Activated CD8-positive, alpha-beta memory T cell treated with anti-CD3 and anti-CD28 coated beads, Interleukin-2, amount 10 ng/mL, durations not matched to agents 7 days and 5 days (primary cell): ENCODE data around the gene IRF8. TPM values are rescaled to one million over a fixed set of nuclear protein-coding genes. Genes with fewer than 3 reads are reported as not detected.
"Not testable (repeated sequence)": the region's sequence is repeated elsewhere in the genome, so short reads cannot be mapped to it uniquely, and the experiment has no call there.

Source experiments
- ATAC-seq: fragments of 150-1000 bp; cut with Tn5 transposase; one replicate; pipeline ENCODE4 v1.10.0; 2021; ENCODE audit warnings: moderate library complexity
- CTCF ChIA-PET: fragments of 350-600 bp; sonication (Branson Sonifier 250); formaldehyde crosslinking; loops from one replicate; lab custom pipeline; 2021; ENCODE audit warnings: antibody characterized with exemption; lab: Charles Lee
- DNase-seq: peaks from one replicate; pipeline ENCODE4 v3.0.0-alpha.2; 2020
- H3K27ac Mint-ChIP-seq: one replicate; pipeline ENCODE4 v1.8.0; 2021; ENCODE audit warnings: mild to moderate bottlenecking, mixed read lengths
- H3K27me3 Mint-ChIP-seq: one replicate; pipeline ENCODE4 v1.8.0; 2021; ENCODE audit warnings: mixed read lengths
- H3K36me3 Mint-ChIP-seq: one replicate; pipeline ENCODE4 v1.8.0; 2021; ENCODE audit warnings: mild to moderate bottlenecking, mixed read lengths
- H3K4me1 Mint-ChIP-seq: one replicate; pipeline ENCODE4 v1.8.0; 2021; ENCODE audit warnings: mixed read lengths
- H3K4me3 Mint-ChIP-seq: one replicate; pipeline ENCODE4 v1.8.0; 2021; ENCODE audit warnings: mild to moderate bottlenecking, moderate library complexity, mixed read lengths
- H3K9me3 Mint-ChIP-seq: one replicate; pipeline ENCODE4 v1.8.0; 2022; ENCODE audit warnings: low read depth, mixed read lengths
- total RNA-seq, 2 experiments: library from RNA; stranded (reverse); gene quantifications; one replicate each; pipeline ENCODE4 v1.2.3, GENCODE V29; 2021

The IRF8 gene
- total RNA-seq, 2 experiments from 2014 or later: 8.4 to 11.1 TPM

DNA sequence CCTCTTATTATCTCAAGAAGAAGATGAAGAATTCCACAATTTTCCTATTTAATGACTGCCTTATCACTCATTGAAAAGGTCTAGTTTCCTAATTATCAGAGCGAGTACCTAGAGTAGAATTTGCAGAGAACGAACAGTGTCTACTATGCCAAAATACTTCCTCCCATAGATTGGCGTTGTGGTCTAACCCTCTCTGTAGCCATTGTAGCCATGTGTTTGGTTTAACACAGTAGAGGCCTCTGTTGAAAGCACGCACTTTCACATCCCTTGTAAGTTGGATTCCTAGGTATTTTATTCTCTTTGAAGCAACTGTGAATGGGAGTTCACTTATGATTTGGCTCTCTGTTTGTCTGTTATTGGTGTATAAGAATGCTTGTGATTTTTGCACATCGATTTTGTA lies 24.9 kb upstream of the IRF8 start:
- ATAC-seq, CTCF ChIA-PET, H3K9me3 Mint-ChIP-seq, DNase-seq, H3K36me3 Mint-ChIP-seq, H3K4me1 Mint-ChIP-seq, H3K27ac Mint-ChIP-seq, H3K4me3 Mint-ChIP-seq: not testable (repeated sequence)
- H3K27me3 Mint-ChIP-seq: peaks cover 76% of the 10 kb centered on the region

DNA sequence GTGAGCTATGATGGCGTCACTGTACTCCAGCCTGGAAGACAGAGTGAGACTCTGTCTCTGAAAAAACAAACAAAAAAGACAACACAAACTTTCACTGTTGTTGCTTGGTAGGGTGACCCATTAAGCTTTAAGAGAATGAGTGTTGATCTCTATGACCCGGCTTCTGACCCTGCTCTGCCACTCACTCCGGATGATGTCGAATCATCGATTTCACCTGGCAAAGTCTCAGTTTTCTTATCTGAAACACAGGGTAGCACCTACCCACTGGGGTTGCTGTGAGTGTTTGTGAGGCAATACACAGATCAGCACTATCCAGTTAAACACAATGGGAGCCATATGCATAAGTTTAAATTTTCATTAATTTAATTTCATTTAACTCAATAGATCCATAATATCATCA lies 20.6 kb upstream of the IRF8 start:
- H3K4me1 Mint-ChIP-seq: peaks cover 5% of the 10 kb centered on the region
- H3K4me3 Mint-ChIP-seq: no peak overlapping the region
- CTCF ChIA-PET: no interaction called here

DNA sequence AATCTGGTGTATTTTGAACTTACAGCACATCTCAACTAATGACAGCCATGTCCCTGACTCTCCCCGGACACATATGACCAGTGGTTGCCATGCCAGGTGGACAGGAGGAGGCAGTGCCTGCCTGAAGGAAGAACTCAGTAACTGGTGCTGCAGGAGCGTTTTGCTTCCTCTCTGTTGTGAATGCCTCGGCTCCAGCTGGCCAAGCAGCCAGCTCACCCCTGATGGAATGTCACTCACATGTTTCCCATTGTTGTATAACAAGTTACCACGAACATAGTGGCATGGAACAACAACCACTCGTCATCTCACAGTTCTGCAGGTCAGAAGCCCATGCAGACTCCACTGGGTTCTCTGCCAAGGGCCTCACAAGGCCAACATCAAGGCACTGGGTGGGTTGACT lies 20.1 kb upstream of the IRF8 start:
- H3K36me3 Mint-ChIP-seq: no peaks in the 10 kb centered on the region
- H3K4me3 Mint-ChIP-seq: no peak overlapping the region
- ATAC-seq (no peak), DNase-seq (no peak)
- H3K9me3 Mint-ChIP-seq: no peaks in the 10 kb centered on the region
- CTCF ChIA-PET: no interaction called here
- peaks cover 80% of the 10 kb centered on the region for H3K27me3 Mint-ChIP-seq
- peaks cover 5% of the 10 kb centered on the region for H3K4me1 Mint-ChIP-seq
- H3K27ac Mint-ChIP-seq: no peak overlapping the region

More for the DNA sequence above, 20.6 kb upstream of the IRF8 start:
- no peak for DNase-seq
- Mint-ChIP-seq H3K27ac (no peak overlapping the region), H3K9me3 (no peaks in the 10 kb centered on the region), H3K36me3 (no peaks in the 10 kb centered on the region), H3K27me3 (peaks cover 80% of the 10 kb centered on the region)
- ATAC-seq: no peak

- Mint-ChIP-seq H3K27me3 (peaks cover 80% of the 10 kb centered on the region), H3K4me1 (peaks cover 5% of the 10 kb centered on the region), H3K36me3 (no peaks in the 10 kb centered on the region), H3K27ac (no peak overlapping the region), H3K9me3 (no peaks in the 10 kb centered on the region), H3K4me3 (no peak overlapping the region)
- ATAC-seq (no peak), DNase-seq (no peak)
- CTCF ChIA-PET: no interaction called here
Observed at GRCh38 chr16:85879549-85879948, 19.4 kb upstream of the IRF8 start.

- H3K27me3 Mint-ChIP-seq: peaks cover 82% of the 10 kb centered on the region
- no peak overlapping the region for H3K4me3 Mint-ChIP-seq
- no peak overlapping the region for H3K27ac Mint-ChIP-seq
- CTCF ChIA-PET: no interaction called here
- DNase-seq (no peak), ATAC-seq (peak; percentile 45)
- no peaks in the 10 kb centered on the region for H3K9me3 Mint-ChIP-seq
- H3K4me1 Mint-ChIP-seq: peaks cover 5% of the 10 kb centered on the region
- no peaks in the 10 kb centered on the region for H3K36me3 Mint-ChIP-seq
Observed at GRCh38 chr16:85879975-85880831, 18.8 kb upstream of the IRF8 start.

GRCh38 chr16:85880861-85881260 lies 18.1 kb upstream of the IRF8 start:
- Mint-ChIP-seq H3K9me3 (no peaks in the 10 kb centered on the region), H3K27me3 (peaks cover 81% of the 10 kb centered on the region), H3K36me3 (no peaks in the 10 kb centered on the region), H3K4me1 (peaks cover 5% of the 10 kb centered on the region), H3K27ac (no peak overlapping the region), H3K4me3 (no peak overlapping the region)
- no peak for DNase-seq
- CTCF ChIA-PET: no interaction called here
- no peak for ATAC-seq

DNA sequence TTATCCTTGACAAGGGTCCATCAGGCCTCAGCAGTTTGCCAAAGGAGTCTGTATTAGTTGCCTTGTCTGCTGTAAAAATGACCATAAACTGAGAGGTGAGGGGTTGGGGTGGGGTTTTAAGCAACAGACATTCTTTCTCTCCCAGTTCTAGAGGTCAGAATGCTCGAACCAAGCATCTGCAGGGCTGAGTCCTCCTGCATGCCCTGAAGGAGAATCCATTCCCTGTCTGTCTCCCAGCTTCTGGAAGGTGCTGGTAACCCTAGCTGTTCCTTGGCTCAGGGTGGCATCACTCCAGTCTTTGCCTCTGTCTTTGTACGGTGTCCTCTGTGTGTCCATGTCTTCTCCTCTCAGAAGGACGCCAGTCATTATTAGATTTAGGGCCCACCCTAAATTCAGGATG lies 17.5 kb upstream of the IRF8 start:
- Mint-ChIP-seq H3K27ac (no peak overlapping the region), H3K4me1 (peaks cover 5% of the 10 kb centered on the region), H3K27me3 (peaks cover 78% of the 10 kb centered on the region), H3K4me3 (no peak overlapping the region), H3K9me3 (no peaks in the 10 kb centered on the region), H3K36me3 (no peaks in the 10 kb centered on the region)
- CTCF ChIA-PET: no interaction called here
- DNase-seq: no peak
- no peak for ATAC-seq

DNA sequence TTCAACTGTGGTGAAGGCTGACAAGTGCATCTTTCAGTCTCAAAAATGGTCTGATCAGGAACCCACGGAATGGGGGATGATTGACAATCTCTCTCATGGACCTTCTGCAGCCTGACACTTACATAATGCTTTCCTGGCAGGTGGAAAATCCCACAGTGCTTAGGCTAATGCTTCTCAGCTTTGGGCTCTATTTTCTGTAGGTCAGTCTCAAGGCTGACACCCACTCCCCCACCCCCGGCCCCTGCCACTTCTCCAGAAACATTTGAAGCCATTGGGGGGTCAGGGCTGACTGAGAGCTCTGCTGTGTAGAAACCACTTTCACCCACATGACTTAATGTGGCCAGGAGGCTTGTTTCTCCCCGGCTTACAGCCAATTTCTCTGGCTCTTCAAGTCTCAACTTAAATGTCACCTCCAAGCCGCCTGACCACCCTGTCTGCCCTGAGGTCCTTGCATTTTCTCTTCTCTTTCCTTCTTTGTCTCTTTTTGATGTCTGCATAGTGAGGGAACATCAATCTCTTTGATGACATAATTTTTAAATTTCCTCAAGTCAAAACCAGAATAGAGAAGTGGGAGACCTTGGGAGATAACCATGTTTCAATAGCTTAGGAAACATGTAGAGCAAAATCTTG lies 16.7 kb upstream of the IRF8 start:
- ATAC-seq: no peak
- Mint-ChIP-seq H3K4me1 (peaks cover 5% of the 10 kb centered on the region), H3K27ac (no peak overlapping the region), H3K4me3 (no peak overlapping the region), H3K9me3 (no peaks in the 10 kb centered on the region), H3K27me3 (peaks cover 82% of the 10 kb centered on the region), H3K36me3 (no peaks in the 10 kb centered on the region)
- no peak for DNase-seq
- CTCF ChIA-PET: interaction anchor here (1.1 to 1.3 kb wide), 3 partner anchors 17 to 104 kb away, joined by 3 read pairs; partner anchors contain the start of gene IRF8

- peaks cover 82% of the 10 kb centered on the region for H3K27me3 Mint-ChIP-seq
- peaks cover 15% of the 10 kb centered on the region for H3K4me1 Mint-ChIP-seq
- H3K4me3 Mint-ChIP-seq: no peak overlapping the region
- H3K36me3 Mint-ChIP-seq: no peaks in the 10 kb centered on the region
- H3K27ac Mint-ChIP-seq: no peak overlapping the region
- no peak for DNase-seq
- CTCF ChIA-PET: no interaction called here
- no peaks in the 10 kb centered on the region for H3K9me3 Mint-ChIP-seq
- ATAC-seq: no peak
Observed at GRCh38 chr16:85883813-85884212, 15.1 kb upstream of the IRF8 start.

DNA sequence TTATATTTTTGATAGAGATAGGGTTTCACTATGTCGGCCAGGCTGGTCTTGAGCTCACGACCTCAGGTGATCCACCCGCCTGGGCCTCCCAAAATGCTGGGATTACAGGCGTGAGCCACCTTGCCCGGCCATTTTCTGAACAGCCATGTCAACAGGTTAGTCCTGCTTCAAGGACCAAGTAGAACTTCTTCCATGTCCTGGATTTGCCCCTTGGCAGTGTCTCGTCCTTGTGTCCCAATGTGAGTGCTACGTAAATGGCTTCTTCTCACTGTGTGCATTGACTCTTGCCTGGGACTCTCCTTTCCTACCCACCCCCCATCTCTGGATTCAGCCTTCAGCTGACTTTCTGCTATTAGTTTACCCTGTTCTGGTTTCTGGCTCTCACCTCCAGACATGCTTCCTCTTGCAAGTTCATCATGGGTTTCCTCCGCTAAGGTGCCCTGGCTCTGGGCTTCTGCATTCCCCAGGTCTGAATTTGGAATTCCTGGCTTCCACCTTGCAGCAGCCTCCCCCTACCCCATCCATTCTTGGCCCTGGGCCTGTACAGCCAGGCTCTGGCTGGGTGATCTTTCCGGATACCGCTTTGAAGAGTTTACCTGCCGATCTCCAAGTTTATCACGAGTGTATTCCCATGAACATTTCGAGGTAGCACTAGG lies 14.0 kb upstream of the IRF8 start:
- H3K4me1 Mint-ChIP-seq: peaks cover 26% of the 10 kb centered on the region
- CTCF ChIA-PET: no interaction called here

GRCh38 chr16:85885537-85885936 lies 13.4 kb upstream of the IRF8 start:
- H3K27me3 Mint-ChIP-seq: peaks cover 65% of the 10 kb centered on the region
- ATAC-seq: no peak

More for the DNA sequence above, 14.0 kb upstream of the IRF8 start:
- Mint-ChIP-seq H3K27ac (no peak overlapping the region), H3K36me3 (no peaks in the 10 kb centered on the region), H3K4me3 (no peak overlapping the region), H3K9me3 (no peaks in the 10 kb centered on the region), H3K27me3 (peaks cover 71% of the 10 kb centered on the region)
- no peak for DNase-seq
- no peak for ATAC-seq

DNA sequence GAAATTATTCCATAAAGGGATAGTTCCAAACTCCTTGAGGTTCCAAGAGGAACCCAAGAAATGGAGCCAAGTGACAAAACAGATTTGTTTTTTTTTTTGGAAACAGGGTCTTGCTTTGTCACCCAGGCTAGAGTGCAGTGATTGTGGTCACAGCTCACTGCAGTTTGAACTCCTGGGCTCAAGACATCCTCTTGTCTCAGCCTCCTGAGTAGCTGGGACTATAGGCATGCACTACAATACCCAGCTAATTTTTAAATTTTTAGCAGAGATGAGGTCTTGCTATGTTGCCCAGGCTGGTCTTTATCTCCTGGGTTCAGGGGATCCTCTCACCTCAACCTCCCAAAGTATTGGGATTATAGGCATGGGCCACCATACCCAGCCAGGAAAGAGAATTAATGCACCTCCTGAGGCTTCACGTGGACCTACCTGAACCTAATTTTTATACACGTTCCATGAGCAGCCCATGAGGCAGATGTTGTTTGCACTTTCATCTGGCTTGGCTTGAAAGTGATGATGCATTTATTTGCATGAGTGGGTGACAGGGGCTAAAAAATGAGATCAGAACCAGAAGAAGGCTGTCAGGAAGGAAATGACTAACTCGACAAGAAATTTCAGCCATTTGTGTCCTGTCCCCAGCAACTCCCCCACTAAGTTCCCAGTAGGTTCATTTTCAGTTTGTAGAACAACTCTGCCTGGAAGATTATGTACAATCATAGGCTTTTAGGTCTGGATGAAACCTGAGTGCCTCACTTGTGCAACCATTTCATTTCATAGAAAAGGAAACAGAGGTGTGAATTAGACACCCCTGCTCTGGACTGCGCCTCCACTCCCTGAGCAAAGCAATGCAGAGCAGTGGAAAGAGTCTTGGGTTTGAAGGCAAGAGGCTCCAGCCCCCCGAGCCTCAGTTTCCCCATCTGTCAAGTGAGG lies 10.3 kb upstream of the IRF8 start:
- CTCF ChIA-PET: interaction anchor here (1.1 kb wide), 1 partner anchor 67 kb away, joined by 3 read pairs; no protein-coding TSS in a partner anchor
- H3K27me3 Mint-ChIP-seq: peaks cover 44% of the 10 kb centered on the region
- peak overlapping the region; percentile 73 for H3K27ac Mint-ChIP-seq

More at GRCh38 chr16:85885537-85885936, 13.4 kb upstream of the IRF8 start:
- CTCF ChIA-PET: no interaction called here
- peaks cover 22% of the 10 kb centered on the region for H3K4me1 Mint-ChIP-seq
- DNase-seq: no peak
- H3K4me3 Mint-ChIP-seq: no peak overlapping the region
- H3K36me3 Mint-ChIP-seq: no peaks in the 10 kb centered on the region
- H3K27ac Mint-ChIP-seq: no peak overlapping the region
- no peaks in the 10 kb centered on the region for H3K9me3 Mint-ChIP-seq

More for the DNA sequence above, 10.3 kb upstream of the IRF8 start:
- Mint-ChIP-seq H3K36me3 (no peaks in the 10 kb centered on the region), H3K9me3 (no peaks in the 10 kb centered on the region), H3K4me3 (no peak overlapping the region), H3K4me1 (peaks cover 22% of the 10 kb centered on the region)
- ATAC-seq (peak; percentile 93), DNase-seq (peak; percentile 56)
